IPS DF 6.9 (cell line): Measurements from ENCODE around the gene AGFG2.

Experiments used
- DNase-seq: peaks from one replicate; pipeline ENCODE4 v3.0.0-alpha.2; 2013; ENCODE audit warnings: low read depth, low spot score
- H3K27ac ChIP-seq: one replicate; pipeline ENCODE4 v1.5.1; 2013; ENCODE audit warnings: low read length, control low read depth
- H3K27me3 ChIP-seq: 2 replicates; pipeline ENCODE4 v1.6.1; 2013; ENCODE audit warnings: mild to moderate bottlenecking, low read length; ENCODE audit not compliant: control insufficient read depth, insufficient read depth
- H3K36me3 ChIP-seq: 2 replicates; pipeline ENCODE4 v1.6.1; 2013; ENCODE audit warnings: low read length; ENCODE audit not compliant: control insufficient read depth, insufficient read depth
- H3K4me1 ChIP-seq: 2 replicates; pipeline ENCODE4 v1.6.1; 2013; ENCODE audit warnings: low read length; ENCODE audit not compliant: control insufficient read depth, insufficient read depth
- H3K4me3 ChIP-seq: 2 replicates; pipeline ENCODE4 v1.5.1; 2013; ENCODE audit warnings: mild to moderate bottlenecking, low read length
- H3K9me3 ChIP-seq: 2 replicates; pipeline ENCODE4 v1.6.1; 2013; ENCODE audit warnings: low read length, inconsistent platforms; ENCODE audit not compliant: control insufficient read depth, insufficient read depth
- WGBS: extraction: QIAGEN DNeasy Blood & Tissue Kit; methylation state at CpG from one replicate; pipeline ENCODE4 v1.1.7; 2013; ENCODE audit warnings: mixed read lengths, missing lambda C conversion rate; ENCODE audit not compliant: insufficient read length, insufficient coverage; 5-methylcytosine and 5-hydroxymethylcytosine counted together

Gene AGFG2

DNA sequence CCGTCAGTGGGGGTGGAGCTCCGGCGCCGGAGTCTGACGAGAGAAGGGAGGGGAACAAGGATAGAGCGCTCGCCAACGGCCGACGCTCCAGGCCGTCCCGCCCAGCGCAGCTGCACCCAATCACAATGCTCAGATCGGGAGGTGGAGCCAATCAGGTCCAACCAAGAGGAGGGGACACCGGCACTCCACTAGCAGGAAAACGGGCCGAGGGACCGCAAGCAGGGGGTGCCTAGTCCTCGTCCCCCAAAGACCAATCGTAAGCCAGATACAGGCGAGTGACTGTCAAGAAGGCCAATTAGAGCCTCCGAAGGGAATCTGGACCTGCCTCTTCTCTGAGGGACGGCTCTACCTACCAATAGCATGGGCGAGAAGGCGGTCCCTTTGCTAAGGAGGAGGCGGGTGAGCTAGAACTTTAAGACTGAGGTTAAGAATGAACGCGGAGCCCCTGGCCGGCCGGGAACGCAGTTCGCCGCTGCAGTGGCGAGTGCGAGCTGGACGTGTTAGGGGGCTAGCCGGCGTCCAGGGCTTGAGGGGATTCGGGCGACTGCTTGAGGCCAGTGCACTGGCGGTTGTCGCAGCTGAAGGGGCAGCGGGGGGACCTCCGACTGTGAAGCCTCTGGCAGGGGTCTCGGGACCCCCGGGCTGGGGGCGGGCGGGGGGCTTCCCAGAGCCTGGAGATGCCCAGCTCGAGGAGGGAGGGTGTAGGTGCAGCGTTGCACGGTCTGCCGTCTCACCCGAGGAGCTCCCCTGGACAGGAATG lies 47.4 kb downstream of the AGFG2 start, which contains the start of gene FBXO24:
TSS of gene FBXO24 (plus strand) at position 63 of the 760 bp plus-strand sequence. CDS start at position 361, 298 bp downstream.
- no peak within 1 kb of the TSS for H3K27ac ChIP-seq
- no peaks in the 10 kb centered on the region; the same call in 1 of the 2 replicates for H3K36me3 ChIP-seq
- no peaks in the 10 kb centered on the region for H3K9me3 ChIP-seq
- DNase-seq: peak; percentile 100
- no peaks in the 10 kb centered on the region for H3K27me3 ChIP-seq
- no CpG with 5 or more reads among the region's 53 CpGs for WGBS
- peaks cover 14% of the 10 kb centered on the region for H3K4me1 ChIP-seq
- peak within 1 kb of the TSS; percentile 77 for H3K4me3 ChIP-seq

DNA sequence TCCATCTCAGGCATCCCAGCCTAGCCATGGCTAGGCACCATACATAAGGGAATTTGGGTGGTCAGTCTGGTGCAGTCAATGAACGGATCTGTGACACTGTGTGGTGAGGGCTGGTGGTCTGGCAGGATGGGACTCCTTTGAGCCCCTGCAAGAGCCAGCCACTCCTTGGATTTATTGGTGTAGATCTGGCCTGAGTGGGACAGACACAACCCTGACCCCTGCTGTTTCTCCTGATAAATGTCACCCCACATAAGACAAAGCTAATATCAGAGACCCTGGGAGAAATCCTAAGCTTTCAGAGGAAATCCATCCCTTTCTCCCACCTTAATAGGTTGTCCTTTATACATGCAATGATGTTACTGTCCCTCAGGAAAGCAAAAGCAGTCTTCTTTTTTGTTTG lies 49.4 kb downstream of the AGFG2 start:
- Histone ChIP-seq H3K4me1 (peaks cover 14% of the 10 kb centered on the region), H3K27me3 (no peaks in the 10 kb centered on the region), H3K4me3 (no peak overlapping the region), H3K27ac (no peak overlapping the region), H3K9me3 (no peaks in the 10 kb centered on the region), H3K36me3 (no peaks in the 10 kb centered on the region)
- no CpG with 5 or more reads among the region's 1 CpG for WGBS
- DNase-seq: no peak

DNA sequence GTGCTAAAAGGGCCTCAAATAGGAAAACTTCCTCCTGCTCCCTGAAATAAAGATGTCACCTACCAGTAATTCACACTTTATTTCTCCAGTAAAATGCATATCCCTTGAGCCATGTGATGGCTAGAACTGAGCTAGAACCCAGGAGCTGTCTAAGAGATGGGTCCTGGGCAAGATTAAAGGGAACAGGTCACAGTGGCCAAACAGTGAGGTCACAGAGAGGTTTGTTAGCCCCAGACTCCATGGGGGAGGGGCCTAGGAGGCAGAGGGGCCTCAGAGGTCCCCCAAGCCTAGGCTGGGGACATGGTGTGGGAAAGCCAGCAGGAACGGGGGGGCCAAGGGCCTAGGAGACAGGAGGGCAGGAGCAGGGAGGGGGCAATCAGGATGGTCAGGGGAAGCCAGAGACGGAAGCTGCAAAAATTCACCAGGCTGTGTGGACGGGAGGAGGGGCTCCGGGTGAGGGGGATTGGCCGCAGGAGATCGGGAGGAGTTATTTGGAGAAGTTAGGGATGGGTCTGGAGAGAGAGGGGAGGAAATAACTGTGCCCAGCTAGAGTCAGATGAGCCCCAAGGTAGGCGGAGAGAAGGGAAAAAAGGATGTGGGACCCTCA lies 50.4 kb downstream of the AGFG2 start:
- no peaks in the 10 kb centered on the region for H3K36me3 ChIP-seq
- no peak for DNase-seq
- H3K9me3 ChIP-seq: no peaks in the 10 kb centered on the region
- H3K27ac ChIP-seq: no peak overlapping the region
- no peak overlapping the region for H3K4me3 ChIP-seq
- H3K4me1 ChIP-seq: peaks cover 6% of the 10 kb centered on the region
- no peaks in the 10 kb centered on the region for H3K27me3 ChIP-seq
- no CpG with 5 or more reads among the region's 7 CpGs for WGBS

GRCh38 chr7:100590077-100590737 lies 51.2 kb downstream of the AGFG2 start:
- no peak for DNase-seq
- Histone ChIP-seq H3K4me1 (peaks cover 4% of the 10 kb centered on the region), H3K27ac (no peak overlapping the region), H3K9me3 (no peaks in the 10 kb centered on the region), H3K36me3 (no peaks in the 10 kb centered on the region), H3K4me3 (no peak overlapping the region), H3K27me3 (no peaks in the 10 kb centered on the region)
- no CpG with 5 or more reads among the region's 20 CpGs for WGBS

DNA sequence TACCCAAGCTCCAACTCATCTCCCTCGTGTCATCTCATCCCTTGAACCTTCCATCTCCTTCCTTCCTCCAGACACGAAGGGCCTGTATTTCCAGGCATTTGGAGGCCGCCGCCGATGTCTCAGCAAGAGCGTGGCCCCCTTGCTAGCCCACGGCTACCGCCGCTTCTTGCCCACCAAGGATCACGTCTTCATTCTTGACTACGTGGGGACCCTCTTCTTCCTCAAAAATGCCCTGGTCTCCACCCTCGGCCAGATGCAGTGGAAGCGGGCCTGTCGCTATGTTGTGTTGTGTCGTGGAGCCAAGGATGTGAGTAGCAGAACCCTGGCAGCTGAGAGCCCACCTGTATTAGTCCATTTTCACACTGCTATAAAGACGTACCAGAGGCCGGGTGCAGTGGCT lies 52.6 kb downstream of the AGFG2 start:
- peaks cover 4% of the 10 kb centered on the region for H3K4me1 ChIP-seq
- no peak overlapping the region for H3K27ac ChIP-seq
- H3K27me3 ChIP-seq: no peaks in the 10 kb centered on the region
- H3K9me3 ChIP-seq: no peaks in the 10 kb centered on the region
- no peak for DNase-seq
- H3K4me3 ChIP-seq: no peak overlapping the region
- no CpG with 5 or more reads among the region's 17 CpGs for WGBS
- H3K36me3 ChIP-seq: no peaks in the 10 kb centered on the region

DNA sequence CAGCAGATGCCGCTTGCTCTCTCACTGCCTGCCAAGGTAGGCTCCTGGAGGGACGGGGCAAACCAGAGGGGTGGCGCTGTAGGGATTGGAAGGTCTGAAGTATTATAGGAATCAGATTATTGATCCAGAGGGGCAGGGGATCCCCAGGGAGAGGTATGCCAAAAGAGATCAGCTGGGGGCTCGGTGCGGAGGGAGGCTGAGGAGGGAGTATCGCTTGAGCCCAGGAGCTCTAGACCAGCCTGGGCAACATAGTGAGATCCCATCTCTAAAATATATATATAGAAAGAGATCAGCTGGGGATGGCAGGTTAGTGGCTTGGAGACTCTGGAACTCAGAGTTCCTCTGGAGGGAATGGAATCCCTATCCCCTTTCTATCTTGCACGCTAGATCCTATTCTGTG lies 56.2 kb downstream of the AGFG2 start:
- H3K9me3 ChIP-seq: no peaks in the 10 kb centered on the region
- H3K27ac ChIP-seq: no peak overlapping the region
- H3K27me3 ChIP-seq: no peaks in the 10 kb centered on the region
- peaks cover under 1% of the 10 kb centered on the region; the same call in 1 of the 2 replicates for H3K4me1 ChIP-seq
- H3K36me3 ChIP-seq: no peaks in the 10 kb centered on the region
- H3K4me3 ChIP-seq: no peak overlapping the region
- DNase-seq: no peak
- WGBS: no CpG with 5 or more reads among the region's 7 CpGs

- Histone ChIP-seq H3K4me3 (no peak overlapping the region), H3K27me3 (no peaks in the 10 kb centered on the region), H3K36me3 (no peaks in the 10 kb centered on the region), H3K9me3 (no peaks in the 10 kb centered on the region), H3K27ac (no peak overlapping the region), H3K4me1 (peaks cover 3% of the 10 kb centered on the region; the same call in 1 of the 2 replicates)
- DNase-seq: no peak
- WGBS: no CpG with 5 or more reads among the region's 4 CpGs
Observed at GRCh38 chr7:100598425-100598824, 59.4 kb downstream of the AGFG2 start.

GRCh38 chr7:100599911-100600729 lies 61.1 kb downstream of the AGFG2 start:
- no peaks in the 10 kb centered on the region for H3K9me3 ChIP-seq
- H3K4me1 ChIP-seq: peaks cover 3% of the 10 kb centered on the region; the same call in 1 of the 2 replicates
- WGBS: no CpG with 5 or more reads among the region's 18 CpGs
- H3K36me3 ChIP-seq: no peaks in the 10 kb centered on the region
- DNase-seq: no peak
- no peak overlapping the region for H3K4me3 ChIP-seq
- no peaks in the 10 kb centered on the region for H3K27me3 ChIP-seq
- H3K27ac ChIP-seq: no peak overlapping the region

DNA sequence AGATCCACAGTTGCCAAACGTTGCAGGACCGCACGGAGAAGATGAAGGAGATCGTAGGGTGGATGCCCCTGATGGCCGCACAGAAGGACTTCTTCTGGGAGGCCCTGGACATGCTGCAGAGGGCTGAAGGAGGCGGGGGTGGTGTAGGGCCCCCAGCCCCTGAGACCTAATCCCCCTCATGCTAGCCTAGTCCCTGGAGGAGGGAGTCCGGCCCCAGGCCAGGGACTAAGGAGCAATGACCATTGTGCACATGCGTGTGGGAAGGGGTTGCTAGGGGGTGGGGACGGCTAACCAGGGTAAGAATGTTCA lies 61.7 kb downstream of the AGFG2 start:
- Histone ChIP-seq H3K9me3 (no peaks in the 10 kb centered on the region), H3K4me3 (no peak overlapping the region), H3K27me3 (no peaks in the 10 kb centered on the region), H3K4me1 (peaks cover 3% of the 10 kb centered on the region; the same call in 1 of the 2 replicates), H3K27ac (no peak overlapping the region), H3K36me3 (no peaks in the 10 kb centered on the region)
- WGBS: no CpG with 5 or more reads among the region's 9 CpGs
- DNase-seq: no peak
